EH (cell line): Measurements from ENCODE around the gene LEMD1.

Experiments
- DNase-seq: peaks from one replicate; pipeline ENCODE4 v3.0.0-alpha.2; 2015; ENCODE audit warnings: low read depth

The LEMD1 gene

DNA sequence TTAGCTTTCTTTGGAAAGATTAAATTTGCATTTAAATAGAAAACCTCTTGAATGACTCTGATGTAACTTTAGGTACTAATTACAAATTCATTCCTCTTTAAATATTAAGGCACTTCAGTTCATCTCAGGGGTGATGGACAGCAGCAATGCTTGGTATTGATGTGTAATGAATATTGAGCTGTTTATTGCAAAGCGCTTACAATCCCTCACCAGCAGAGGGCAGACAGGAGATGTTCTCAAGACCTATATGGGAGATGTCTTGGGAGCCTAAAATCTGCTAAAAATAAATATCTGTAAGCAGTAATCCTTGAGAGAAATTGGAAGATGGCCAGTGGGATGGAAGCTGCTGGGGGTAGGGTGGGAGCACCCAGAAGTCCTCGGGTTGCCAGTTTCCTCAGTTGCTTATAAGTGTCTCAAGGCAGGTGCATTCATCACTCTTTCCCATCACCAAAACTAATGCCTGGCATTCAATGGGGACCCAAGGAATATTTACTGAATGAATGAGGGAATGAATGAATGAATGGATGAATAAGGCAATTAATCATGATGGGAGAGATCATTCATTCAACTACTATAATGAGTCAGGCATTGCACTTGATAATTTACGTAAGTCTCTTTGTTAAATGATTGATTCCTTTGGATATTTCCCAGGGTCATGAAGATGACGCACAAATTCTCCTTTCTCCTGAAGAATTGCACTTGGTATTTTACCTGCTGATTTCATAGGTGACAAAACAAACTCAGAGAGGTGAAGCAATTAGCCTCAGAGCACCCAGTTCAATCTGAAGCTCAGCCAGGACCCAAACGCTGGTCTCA lies 67.4 kb downstream of the LEMD1 start:
- DNase-seq = peak; percentile 72

DNA sequence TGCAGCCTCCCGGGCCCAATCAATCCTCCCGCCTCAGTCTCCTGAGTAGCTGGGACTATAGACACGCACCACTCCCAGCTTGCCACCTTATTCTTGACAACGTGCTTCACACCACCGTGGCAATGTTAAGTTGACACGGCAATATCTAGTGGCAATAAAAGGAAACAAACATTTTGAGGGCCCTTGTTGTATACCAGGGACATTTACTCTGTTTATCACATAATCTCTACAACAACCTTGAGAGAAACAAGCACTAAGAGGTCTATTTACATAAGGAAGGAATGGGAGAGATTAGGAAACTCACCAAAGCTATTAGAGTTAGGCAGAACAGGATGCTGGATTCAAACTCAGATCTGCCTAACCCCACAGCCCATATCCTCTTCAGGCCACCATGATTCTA lies 68.2 kb downstream of the LEMD1 start:
- no peak for DNase-seq

DNA sequence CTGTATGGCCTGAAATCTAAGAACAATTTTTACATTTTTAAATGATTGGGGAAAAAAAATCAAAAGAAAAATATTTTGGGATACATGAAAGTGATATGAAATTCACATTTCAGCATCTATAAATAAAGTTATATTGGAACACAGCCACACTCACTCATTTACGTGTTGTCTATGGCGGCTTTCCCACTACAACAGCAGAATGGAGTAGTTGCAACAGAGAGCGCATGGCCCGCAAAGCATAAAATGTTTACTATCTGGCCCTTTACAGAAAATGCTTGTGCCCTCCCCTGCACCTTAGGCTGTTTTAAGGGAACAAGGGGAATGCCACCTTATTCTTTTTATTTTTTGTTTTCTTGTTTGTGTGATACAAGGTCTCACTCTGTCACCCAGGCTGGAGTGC lies 68.7 kb downstream of the LEMD1 start:
- DNase-seq = no peak

GRCh38 chr1:205351984-205352713 lies 69.7 kb downstream of the LEMD1 start:
- DNase-seq = no peak

- no peak for DNase-seq
Observed at GRCh38 chr1:205350691-205351141, 71.1 kb downstream of the LEMD1 start.

DNA sequence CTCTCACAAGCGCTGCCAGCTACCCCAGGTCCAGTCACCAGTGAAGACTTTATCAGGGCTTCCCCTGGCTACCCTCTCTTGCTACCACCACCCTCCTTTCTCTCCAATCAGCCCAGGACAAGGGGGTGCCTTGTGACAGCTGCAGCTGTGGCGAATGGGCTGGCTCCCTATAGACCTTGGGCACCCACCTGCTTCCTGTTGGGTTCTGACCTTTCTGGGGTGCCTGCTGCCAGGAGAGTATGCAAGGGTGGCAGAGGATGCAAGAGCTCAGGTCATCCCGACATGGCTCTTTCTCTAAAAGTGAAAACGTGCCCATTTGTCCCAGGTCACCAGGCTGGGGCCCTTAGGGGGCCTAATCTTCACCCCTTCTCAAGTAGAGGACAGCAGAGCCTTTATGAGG lies 71.7 kb downstream of the LEMD1 start:
- no peak for DNase-seq

- peak; percentile 16 for DNase-seq
Observed at GRCh38 chr1:205348554-205349487, 73.0 kb downstream of the LEMD1 start.

DNA sequence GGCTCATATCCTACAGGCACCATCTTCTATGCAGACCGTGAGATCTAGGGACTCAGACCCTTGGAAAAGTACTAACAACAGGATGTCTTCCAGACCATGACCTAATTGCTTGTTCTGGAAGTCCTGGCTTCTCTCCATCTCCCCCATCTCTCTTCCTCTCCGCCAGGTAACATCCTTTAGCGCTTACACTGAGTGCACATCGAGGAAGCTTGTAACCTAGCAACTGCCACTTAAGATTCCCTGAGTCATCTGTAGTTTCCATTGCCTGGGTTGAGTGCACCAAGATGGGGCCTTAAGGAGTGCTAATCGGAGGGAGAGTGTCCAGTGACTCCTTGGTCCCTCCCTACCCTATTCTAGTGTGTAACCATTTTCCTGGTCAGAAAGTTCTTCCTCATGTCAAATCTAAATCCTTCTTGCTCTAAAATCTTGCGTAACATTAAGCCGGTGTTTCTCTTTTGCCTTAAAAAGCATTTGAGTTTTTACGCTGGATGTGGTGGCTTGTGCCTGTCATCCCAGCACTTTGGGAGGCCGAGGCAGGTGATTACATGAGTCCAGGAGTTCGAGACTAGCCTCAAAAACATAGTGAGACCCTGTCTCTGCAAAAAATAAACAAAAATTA lies 74.8 kb downstream of the LEMD1 start:
- DNase-seq = no peak

DNA sequence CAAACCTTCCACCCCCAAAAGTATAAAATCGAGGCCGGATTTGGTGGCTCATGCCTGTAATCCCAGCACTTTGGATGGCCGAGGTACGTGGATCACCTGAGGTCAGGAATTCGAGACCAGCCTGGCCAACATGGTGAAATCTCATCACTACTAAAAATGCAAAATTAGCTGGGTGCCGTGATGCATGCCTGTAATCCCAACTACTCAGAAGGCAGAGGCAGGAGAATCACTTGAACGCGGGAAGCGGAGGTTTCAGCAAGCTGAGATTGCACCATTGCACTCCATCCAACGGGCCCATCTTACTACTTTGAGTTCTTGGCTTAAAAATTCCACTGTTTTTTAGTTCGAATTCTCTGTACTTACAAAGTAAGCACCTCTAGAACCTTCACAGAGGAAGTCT lies 76.1 kb downstream of the LEMD1 start:
- DNase-seq = no peak

GRCh38 chr1:205344066-205344928 lies 77.6 kb downstream of the LEMD1 start:
- DNase-seq = peak; percentile 18

GRCh38 chr1:205343431-205344065 lies 78.3 kb downstream of the LEMD1 start:
- DNase-seq = no peak

DNA sequence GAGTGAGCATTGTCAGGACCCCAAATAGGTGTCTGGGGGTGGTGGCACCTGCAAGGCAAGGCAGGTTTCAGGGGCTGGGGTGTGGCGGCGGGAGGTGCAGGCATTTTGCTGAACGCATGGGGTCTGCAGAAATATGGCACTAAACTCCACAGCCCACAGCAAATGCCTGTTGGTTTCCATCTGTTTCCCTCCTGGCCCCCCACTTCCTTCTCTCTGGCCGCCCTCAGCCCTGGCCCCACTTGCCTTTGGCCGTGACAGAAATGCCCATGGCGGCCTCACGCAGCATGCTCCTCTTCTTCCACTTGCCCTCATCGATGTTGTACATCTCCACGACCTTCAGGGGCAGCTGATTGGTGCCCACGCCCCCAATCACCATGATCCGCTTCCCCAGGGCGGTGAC lies 78.9 kb downstream of the LEMD1 start:
- no peak for DNase-seq

GRCh38 chr1:205340676-205341075 lies 81.2 kb downstream of the LEMD1 start:
- no peak for DNase-seq

DNA sequence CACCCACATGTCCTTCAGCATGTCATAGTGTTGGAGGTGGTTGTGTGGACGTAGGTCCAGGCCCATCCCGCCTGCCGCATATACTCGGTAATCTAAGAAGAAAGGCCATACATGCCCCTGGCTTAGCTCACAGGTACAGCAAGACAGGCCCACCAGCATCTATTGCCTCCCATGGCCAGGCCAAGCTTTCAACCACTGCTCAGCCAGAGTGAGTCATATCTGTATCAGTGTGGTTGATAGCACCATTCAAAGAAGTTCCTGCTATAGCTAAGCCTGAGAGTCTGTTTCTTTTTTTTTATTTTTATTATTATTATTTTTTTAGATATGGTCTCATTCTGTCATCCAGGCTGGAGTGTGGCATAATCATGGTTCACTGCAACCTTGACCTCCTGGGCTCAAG lies 82.1 kb downstream of the LEMD1 start:
- DNase-seq = no peak

DNA sequence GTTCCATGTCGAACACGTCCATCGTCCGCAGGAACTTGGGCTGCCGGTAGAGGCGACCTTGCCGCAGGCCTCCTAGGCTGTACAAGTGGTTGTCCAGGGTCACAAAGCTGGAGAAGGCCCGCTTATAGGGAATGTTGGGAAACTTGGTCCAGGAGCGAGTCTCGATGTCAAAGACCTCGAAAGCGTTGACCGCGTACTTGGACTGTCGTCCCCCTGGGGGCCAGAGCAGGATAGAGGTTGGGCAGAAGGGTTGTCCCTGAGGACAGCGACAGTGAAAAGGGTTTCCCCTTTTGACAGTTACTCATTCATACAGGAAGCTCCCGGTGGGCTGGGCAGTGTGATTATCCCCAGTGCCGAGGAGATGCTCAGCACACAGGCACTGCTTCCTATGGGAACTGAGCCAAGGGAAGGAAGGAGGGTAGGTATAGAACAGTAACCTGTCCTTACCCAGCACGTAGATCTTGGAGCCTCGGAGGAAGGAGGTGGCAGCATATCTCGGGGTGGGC lies 82.6 kb downstream of the LEMD1 start:
- DNase-seq = no peak

DNA sequence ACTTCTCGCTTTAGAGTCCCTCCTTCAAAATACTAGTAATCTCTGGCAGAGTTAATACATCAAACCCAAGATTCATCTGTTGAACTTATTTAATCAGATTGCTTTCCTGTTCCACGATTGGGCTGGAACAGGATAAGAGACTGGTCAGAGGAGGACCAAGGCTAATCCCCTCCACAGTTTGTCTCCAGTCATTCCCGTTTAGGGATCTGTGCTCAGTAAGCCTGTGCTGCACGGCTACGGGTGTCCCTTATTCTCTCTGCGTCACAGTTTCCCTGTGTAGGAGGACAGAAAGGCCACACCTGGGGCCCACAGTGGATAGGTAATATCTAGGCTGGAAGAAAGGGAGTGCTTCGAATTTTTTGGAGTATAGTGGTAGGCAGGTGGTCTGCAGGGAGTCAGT lies 83.8 kb downstream of the LEMD1 start:
- DNase-seq = no peak

- DNase-seq = no peak
Observed at GRCh38 chr1:205337481-205337880, 84.4 kb downstream of the LEMD1 start.

- DNase-seq = peak; percentile 73
Observed at GRCh38 chr1:205335692-205336091, 86.2 kb downstream of the LEMD1 start.

DNA sequence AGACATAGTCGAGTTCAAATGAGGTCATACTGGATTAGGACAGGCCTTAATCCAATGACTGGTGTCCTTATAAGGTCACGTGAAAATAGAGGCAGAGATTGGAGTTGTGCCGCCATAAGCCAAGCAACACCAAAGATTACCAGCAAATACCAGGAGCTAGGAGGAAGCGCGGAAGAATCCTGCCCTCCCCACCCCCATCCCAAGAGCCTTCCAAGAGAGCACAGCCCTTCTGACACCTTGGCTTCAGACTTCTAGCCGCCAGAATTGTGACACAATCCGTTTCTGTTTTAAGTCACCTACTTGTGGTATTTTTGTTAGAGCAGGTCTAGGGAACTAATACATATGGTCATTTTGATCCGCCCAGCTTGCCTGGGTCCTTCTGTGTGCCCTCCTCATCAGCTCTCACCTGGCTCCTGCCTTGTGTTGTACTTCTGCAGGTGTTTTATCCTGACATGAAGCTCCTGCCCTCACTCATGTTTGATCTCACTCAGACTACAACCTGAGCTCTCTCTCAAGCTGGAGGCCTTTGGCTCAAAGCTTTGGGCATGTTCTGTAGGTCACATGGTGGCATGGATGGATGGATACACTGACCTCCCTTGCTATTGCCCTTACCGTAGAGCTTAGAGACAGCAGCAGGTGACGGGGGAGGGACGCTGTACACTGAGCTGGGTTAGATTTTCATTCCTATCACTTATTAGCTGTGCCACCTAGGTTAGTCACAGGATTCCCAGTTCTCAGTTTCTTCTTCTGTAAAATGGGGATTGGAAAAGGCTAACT lies 89.7 kb downstream of the LEMD1 start:
- DNase-seq = no peak
